ENCODE data around the gene NR1D2.
"Not testable (repeated sequence)": the region's sequence is repeated elsewhere in the genome, so short reads cannot be mapped to it uniquely, and the experiment has no call there.

Gene NR1D2

DNA sequence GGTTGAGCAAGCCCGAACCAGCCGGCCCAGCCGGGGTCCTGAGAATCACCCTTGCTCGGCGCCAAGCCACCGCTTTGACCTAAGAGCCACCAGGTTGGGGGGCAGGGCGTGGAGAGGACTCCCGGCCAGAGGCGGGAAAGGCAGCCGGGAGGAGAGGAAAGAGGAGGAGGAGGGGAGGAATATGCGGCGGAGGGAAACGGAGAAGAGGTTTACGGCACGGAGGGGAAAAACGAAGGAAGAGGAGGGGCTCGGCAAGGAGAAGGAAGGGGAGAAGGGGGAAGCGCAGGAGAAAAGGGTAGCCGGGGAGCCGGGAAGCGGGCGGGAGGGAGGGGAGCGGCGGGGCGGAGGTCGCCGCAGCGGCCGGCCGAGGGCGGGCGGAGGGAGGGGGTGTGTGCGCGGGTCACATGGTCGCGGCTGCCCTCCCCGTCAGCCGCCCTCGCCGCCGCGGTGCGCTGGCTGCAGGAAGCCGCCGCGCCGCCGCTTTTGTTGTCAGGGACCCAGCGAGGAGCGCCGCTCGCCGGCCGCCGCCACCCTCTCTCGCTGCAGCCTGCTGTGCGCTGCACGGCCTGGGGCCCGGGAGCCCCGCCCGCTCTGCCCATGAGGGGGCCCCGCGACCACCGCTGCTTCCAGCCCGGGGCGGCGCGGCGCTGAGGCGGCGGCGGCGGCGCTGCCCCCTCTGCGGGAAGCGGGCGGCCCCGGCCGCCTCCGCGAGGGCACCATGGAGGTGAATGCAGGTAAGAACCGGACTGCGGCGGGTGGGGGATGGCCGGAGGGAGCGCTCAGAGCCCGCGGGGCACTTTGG lies at the start of gene NR1D2:
Gene NR1D2, plus strand, starts transcription at position 426 of the 802 bp plus-strand sequence. Its CDS starts 293 bp downstream, at position 719.
- DNase-seq (ENCODE audit: low spot score): peak; percentile 67

DNA sequence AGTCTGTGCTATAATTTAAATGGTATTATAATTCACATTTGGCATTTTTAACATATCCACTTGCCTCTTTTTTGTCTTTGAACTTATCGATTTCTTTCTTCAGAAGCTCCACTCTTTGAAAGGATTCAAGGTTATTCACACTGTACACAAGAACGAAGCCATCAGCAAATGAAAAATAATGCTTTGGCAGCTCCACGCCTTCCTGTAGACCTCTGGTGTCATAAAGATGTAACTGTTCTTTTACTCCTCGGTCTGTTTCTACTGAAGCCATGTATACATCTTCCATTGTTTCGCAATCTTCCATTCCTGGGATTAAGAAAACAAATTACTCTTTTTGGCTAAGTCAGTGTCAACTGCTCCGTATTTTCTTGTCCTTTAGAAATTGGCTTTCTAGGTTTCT lies 44.3 kb upstream of the NR1D2 start:
- DNase-seq (ENCODE audit: low spot score): no peak

DNA sequence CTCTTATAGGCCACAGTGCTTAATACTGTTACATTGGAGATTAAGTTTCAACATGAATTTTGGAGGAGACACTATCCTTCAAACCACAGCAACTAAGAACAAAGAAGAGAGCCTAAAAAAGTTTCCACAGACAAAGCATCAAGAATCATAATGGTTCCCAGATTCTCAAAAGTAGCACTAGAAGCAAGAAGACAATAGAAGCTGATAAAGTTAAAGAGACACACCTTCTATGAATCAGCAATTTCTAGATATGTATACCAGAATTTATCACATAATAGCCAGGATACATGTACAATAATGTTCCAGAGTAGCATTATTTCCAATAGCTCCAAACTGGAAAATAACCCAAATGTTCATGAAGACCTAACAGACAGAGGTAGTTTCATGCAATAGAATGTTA lies 40.5 kb upstream of the NR1D2 start:
- no peak for DNase-seq (ENCODE audit: low spot score)

DNA sequence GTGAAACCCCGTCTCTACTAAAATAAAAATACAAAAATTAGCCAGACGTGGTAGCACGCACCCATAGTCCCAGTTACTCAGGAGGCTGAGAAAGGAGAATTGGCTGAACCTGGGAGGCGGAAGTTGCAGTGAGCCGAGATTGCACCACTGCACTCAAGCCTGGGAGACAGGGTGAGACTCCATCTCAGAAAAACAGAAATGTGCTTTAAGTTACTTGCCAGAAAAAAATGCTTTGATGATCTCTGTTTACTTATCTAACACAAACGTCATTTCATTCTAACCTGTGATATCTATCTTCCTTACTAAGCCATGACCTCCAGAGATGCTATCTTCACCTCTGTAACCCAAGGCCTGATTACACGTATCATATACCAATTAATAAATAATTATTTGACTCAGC lies 35.7 kb upstream of the NR1D2 start:
- DNase-seq (ENCODE audit: low spot score): no peak

DNA sequence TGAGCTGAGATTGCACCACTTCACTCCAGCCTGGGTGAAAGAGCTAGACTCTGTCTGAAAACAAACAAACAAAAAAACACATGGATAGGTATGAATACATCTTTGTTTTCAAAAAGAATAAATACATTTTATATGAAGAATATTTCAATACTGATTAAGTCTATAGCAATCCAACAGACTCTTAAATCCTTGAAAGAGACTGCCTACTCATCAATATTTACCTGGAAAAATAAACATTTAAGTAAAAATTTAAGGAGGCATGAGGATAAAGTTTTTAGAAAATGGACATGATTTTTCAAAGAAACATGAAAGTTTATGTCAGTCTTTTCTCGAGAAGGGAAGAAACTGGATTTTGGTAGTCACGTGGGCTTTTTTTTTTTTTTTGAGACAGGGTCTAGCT lies 33.7 kb upstream of the NR1D2 start:
- DNase-seq (ENCODE audit: low spot score): no peak

DNA sequence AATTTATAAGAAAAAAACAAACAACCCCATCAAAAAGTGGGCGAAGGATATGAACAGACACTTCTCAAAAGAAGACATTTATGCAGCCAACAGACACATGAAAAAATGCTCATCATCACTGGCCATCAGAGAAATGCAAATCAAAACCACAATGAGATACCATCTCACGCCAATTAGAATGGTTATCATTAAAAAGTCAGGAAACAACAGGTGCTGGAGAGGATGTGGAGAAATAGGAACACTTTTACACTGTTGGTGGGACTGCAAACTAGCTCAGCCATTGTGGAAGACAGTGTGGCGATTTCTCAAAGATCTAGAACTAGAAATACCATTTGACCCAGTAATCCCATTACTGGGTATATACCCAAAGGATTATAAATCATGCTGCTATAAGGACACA lies 32.8 kb upstream of the NR1D2 start:
- DNase-seq (ENCODE audit: low spot score): not testable (repeated sequence)

DNA sequence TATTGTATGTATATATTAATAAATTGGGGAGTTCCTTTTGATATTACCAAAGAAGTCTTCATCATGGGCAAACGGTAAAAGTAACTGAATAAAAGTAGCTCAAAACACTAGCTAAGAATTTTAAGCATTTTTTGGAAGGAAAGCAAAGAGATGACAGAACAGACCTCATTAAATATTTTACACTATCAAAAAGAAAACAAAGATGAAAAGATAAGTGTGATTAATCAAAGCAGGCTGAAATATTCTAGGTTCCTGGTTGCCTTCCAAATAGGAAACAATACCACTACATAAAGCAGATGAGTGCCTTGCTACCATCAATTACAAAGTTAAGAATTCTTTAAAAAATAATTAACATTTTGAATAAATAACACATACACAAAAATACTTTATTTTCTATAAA lies 31.9 kb upstream of the NR1D2 start:
- DNase-seq (ENCODE audit: low spot score): no peak

DNA sequence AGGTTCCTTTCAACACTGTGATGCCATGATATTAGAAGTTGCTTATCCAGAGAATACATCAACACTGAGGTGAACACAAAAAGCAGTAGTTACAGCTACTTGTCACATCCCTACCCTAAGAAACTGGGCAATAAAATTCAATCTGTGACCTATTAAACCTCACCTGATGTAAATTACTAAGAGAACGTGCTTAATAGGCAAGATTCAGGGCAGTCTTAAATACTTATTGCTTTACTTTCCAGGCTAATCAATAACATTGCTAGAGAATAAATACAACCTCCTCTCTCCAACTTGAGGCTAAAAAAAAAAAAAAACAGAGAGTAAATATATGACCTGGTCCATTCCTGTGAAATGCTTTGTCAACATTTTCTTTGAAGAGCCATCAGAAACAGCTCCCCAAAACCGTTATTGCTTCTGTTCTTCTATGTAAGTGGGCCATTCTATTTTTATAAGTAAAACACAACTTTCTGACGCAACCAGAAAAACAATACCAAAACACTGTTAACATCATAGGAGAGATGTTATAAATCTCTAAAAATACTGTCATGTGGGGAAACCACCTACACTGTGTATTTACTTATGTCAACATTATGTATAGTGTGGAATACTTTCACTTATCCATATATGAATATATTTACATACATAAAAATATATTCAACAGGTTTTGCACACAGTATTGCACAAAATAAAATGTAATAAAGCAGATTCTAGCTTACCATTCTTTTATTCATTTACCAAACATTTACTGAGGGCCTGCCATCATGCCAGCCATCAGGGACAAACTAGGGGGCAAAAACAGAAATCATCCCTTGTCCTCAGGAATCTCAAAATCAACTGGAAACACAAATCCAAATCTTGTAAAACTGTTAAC lies 31.0 kb upstream of the NR1D2 start:
- no peak for DNase-seq (ENCODE audit: low spot score)

DNA sequence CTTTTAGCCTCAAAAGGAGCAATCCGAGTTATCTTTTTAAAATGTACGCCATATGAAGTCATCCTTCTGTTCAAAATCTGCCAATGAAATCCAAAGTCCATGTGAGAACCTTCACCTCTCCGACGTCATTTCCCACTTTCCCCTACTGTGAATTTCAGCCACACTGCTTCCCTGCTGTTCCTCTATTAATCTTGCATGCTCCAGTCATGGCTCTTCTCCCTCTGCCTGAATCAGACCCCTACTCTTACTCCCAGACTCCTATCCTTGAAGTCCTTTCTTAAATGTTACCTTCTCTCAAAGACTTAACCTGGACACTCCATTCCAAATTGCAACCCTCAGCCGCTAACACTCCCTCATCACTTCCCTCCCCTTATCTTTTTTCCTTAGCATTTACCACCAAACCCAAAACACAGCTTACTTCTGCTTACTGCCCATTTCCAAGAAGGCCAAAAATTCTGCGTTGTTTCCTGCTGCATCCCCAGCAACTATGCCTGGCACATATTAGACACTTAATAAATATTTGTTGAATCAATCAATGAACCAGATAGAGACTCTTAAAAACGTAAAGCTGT lies 29.5 kb upstream of the NR1D2 start:
- no peak for DNase-seq (ENCODE audit: low spot score)

DNA sequence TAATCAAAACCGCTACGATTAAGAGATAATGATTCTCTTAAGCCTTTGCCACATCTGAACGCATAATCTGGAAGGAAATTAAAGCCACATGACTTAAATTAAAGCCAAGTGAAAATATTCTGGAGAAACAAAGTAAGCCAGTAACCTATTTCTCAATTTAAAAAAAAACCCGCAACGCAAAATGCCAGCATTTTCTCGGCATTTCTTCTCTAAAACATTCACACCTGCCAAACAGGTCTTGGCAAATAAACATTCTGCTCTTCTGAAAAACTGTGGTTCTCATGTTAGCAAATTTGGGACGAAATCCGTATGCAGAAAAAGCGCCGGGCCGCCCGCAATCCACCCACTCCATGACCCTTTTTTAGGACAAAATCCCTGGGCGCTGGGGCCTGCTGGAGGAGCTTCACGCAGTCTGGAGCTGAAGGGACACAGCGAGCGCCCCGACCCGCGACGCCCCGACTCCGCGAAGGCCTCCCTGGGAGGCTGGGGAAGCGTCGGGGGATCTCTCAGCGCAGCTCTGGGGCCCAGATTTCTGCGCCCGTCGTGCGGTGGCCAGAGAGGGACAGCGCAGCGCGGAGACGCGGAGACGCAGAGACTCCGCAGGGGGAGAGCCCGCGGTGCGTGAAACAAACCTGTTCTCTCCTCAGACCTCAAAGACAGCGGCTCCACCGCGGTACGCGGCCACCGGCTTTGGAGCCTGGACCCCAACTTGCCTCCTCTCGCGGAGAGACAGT lies 28.8 kb upstream of the NR1D2 start:
- DNase-seq (ENCODE audit: low spot score): peak; percentile 19

DNA sequence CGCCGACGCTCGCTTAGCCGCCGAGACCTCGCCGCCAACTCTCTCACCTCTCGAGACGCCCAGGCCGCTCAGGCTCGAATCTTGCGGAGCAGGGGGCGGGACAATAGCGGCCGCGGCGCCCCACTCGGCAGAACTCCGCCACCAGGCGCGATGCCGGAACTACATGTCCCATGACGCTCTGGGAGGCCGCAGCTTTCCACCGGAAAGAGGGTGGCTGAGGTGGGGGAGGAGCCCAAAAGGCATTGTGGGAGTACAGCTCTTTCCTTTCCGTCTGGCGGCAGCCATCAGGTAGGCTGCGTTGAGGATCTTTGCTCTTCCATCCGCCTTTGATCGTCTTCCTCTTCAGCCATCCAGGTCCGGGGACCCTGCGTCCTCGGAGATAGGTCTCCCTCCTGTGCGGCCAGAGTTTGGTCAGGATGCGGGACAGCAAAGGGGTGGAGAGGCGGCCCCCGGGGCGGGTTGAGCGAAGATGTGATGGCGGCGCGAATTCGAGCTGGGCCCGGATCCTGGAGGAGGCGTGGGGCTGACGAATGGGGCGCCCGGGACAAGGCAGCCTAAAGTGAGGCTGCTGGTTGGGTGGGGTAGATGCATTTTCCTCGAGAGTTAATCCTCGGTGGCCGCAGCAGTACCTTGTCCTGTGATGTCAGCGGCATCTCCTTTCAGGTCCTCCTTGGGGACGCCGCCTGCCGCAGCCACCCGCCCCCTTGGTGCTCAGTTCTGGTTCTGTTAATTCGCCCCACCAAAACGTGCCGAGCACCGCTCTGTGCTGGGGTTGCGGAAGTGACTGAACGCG lies 28.0 kb upstream of the NR1D2 start, which contains the start of the genes NKIRAS1 and RPL15:
Gene NKIRAS1, minus strand, starts transcription at position 105 of the 793 bp plus-strand sequence. CDS start 6,086 bp downstream, outside the sequence.
Gene RPL15, plus strand, starts transcription at position 247 of the 793 bp plus-strand sequence. CDS start 728 bp downstream, outside the sequence.
- peak; percentile 98 for DNase-seq (ENCODE audit: low spot score)

DNA sequence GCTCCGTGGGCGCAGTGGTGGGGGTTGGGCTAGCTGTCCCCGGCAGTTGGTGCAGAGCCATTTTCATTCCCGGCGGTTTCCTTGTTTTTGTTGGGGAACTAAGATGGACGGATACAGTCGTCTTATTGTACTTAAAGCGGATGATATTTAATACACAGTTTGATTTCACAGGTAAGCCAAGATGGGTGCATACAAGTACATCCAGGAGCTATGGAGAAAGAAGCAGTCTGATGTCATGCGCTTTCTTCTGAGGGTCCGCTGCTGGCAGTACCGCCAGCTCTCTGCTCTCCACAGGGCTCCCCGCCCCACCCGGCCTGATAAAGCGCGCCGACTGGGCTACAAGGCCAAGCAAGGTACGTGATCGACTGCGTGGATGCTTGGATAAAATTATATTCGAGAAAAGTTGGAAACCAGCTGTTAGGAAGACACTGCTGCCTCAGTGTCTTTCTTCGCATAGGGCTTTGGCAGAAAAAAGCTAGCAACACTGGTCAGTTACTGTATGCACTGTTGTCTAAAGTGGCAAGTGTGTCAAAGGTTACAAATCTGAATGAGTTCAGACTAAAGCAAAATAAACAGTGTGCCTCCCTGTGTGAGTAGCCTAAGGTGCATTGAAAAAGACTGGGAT lies 27.3 kb upstream of the NR1D2 start:
- peak; percentile 75 for DNase-seq (ENCODE audit: low spot score)

DNA sequence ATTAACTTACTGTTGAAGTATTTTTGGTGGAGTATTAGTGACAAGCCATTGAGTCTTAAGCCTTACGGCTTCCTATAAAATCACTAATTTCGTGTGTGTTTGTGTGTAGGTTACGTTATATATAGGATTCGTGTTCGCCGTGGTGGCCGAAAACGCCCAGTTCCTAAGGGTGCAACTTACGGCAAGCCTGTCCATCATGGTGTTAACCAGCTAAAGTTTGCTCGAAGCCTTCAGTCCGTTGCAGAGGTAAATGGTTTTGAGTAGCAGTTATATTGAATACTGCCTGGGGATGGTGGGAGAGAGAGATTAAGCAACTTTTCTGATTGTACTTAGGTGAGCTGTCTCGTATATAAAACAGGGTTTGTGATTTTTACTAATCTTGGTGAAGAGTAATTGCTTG lies 26.8 kb upstream of the NR1D2 start:
- not testable (repeated sequence) for DNase-seq (ENCODE audit: low spot score)

DNA sequence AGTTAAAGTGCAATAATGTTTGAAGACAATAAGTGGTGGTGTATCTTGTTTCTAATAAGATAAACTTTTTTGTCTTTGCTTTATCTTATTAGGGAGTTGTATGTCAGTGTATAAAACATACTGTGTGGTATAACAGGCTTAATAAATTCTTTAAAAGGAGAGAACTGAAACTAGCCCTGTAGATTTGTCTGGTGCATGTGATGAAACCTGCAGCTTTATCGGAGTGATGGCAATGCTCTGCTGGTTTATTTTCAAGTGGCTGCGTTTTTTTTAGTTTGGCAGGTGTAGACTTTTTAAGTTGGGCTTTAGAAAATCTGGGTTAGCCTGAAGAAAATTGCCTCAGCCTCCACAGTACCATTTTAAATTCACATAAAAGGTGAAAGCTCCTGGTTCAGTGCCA lies 25.5 kb upstream of the NR1D2 start:
- no peak for DNase-seq (ENCODE audit: low spot score)

DNA sequence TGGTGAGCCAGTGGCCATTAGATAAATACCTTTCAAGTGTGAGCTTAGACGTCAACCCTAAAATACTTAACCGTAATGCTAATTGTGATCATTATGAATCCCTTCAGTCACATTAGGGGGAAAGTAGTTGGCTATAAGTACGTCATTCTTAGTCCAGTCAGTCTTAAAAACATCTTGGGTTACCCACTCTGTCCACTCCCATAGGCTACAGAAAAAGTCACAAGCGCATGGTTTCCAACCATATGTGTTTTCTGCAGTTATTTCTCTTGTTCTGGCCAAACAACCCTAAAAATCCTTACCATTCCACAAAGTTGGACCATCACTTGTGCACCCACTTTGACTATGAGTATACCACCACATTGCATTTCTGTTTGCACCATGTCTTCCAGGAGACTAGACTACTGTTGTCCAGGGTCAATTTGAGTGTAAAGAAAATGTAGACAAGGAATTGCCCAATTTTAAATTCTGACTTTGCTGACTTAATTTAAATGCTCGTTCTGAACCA lies 24.9 kb upstream of the NR1D2 start:
- DNase-seq (ENCODE audit: low spot score): no peak

DNA sequence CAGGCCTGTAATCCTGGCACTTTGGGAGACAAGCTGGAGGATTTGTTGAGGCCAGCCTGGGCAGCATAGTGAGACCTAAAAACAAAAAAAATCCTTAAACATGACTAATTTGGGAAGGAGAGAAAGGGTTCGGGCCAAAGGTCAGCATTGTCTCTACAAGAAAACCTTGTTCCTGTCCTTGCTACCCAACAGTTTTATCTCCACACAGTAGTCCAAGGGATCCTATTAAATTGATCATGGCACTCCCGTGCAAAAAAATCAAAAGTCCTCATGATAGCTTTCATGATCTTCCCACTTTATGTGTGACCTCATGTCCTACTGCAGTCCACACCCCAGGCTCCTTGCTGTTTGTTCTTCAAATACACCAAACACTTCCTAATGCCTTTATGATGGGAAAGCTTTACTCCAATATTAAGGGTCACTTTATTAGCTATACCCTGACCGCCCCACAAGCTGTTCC lies 24.0 kb upstream of the NR1D2 start:
- DNase-seq (ENCODE audit: low spot score): no peak

DNA sequence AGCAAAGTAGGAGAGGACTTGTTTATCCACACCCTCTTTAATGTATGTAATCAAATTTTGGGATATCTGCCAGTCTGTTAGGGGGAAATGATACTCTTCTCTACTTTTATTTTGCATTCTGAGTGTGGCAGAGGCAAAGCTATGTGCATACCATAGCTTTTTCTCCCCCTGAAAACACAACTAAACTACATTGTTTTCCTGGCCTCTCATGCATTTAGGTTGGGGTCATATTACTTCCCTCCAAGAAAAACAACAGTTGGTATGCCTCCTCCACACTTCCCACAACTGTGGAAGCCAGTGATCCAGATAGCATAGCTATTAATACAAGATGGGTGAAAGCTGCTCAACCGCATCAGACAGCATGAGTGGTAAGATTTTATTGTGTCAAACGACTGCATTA lies 21.3 kb upstream of the NR1D2 start:
- DNase-seq (ENCODE audit: low spot score): no peak

DNA sequence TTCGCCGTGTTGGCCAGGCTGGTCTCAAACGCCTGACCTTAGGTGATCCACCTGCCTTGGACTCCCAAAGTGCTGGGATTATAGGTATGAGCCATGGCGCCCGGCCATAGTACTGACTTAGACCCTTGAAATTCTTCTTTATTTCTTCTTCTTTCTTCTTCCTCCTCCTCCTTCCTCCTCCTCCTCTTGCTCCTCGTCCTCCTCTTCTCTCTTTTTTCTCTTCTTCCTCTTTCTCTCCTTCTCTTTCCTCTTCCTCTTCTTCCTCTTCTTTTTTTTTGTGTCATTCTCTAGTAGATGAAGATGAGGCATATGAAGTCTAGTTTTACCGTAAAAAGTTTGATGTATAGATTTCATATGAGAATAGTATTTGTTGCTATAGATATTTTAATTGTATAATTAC lies 18.8 kb upstream of the NR1D2 start:
- no peak for DNase-seq (ENCODE audit: low spot score)

DNA sequence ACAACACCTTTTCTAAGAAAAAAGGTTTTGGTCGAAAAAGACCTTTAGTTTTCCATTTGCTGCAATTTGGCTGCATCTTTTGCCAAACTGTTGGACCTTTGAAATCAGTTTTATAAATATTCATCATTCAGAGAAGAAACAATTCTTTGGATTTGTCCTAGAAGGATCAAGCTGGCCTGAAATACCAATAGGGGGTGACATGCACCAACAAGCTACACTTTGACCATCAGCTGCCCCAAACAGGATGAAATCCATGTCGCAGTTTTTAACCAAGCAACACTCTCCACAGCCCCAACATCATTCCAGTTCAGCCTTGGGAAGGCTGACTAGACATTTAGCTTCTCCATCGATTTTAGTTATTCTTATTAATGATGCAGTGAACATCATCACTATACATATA lies 18.4 kb upstream of the NR1D2 start:
- no peak for DNase-seq (ENCODE audit: low spot score)

DNA sequence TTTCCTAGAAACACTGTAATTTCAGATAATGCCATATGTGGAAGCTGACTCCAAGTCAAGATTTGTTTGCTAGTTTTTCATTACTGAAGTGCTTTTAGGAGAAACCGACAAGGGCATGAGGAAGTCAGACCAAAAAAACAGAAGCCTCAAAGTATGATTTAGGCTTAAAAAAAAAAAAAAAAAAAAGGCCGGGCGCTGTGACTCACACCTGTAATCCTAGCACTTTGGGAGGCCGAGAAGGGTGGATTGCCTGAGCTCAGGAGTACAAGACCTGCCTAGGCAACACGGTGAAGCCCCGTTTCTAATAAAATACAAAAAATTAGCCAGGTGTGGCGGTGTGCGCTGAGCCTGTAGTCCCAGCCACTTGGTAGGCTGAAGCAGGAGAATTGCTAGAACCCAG lies 16.6 kb upstream of the NR1D2 start:
- no peak for DNase-seq (ENCODE audit: low spot score)
